GM10266 (cell line): Measurements from ENCODE around the gene JADE2.
"Not testable (repeated sequence)": the region's sequence is repeated elsewhere in the genome, so short reads cannot be mapped to it uniquely, and the experiment has no call there.

Experiments
- DNase-seq: peaks from one replicate; pipeline ENCODE4 v3.0.0; 2012; ENCODE audit errors: extremely low spot score
- CTCF ChIP-seq: IDR thresholded peaks from 2 replicates; pipeline ENCODE4 v1.5.1; 2012; ENCODE audit warnings: mild to moderate bottlenecking, low read depth; ENCODE audit not compliant: control insufficient read depth, insufficient read depth; ENCODE audit errors: missing control alignments

Gene JADE2

GRCh38 chr5:134595458-134595838 is 70.0 kb downstream of the JADE2 start:
- no peak for TF ChIP-seq CTCF
- no peak for DNase-seq

DNA sequence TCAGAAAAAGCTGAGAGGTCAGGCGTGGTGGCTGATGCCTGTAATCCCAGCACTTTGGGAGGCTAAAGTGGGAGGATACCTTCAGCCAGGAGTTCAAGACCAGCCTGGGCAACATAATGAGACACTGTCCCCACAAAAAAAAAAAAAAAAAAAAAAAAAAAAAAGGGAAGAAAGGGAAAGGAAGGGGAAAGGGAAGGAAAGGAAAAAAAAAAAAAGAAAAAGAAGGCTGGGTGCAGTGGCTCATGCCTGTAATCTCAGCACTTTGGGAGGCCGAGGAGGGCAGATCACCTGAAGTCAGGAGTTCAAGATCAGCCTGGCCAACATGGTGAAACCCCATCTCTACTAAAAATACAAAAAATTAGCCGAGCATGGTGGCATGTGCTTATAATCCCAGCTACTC is 74.3 kb downstream of the JADE2 start:
- not testable (repeated sequence) for DNase-seq

- DNase-seq, result no peak
- TF ChIP-seq CTCF, result no peak
Observed at GRCh38 chr5:134600600-134600999, 75.1 kb downstream of the JADE2 start.

- no peak for TF ChIP-seq CTCF
- peak; percentile 46 for DNase-seq
Observed at GRCh38 chr5:134603059-134603458, 77.6 kb downstream of the JADE2 start.

GRCh38 chr5:134604908-134605307 is 79.4 kb downstream of the JADE2 start:
- no peak for TF ChIP-seq CTCF
- no peak for DNase-seq

GRCh38 chr5:134606726-134607125 is 81.3 kb downstream of the JADE2 start:
- no peak for TF ChIP-seq CTCF
- DNase-seq, result no peak

DNA sequence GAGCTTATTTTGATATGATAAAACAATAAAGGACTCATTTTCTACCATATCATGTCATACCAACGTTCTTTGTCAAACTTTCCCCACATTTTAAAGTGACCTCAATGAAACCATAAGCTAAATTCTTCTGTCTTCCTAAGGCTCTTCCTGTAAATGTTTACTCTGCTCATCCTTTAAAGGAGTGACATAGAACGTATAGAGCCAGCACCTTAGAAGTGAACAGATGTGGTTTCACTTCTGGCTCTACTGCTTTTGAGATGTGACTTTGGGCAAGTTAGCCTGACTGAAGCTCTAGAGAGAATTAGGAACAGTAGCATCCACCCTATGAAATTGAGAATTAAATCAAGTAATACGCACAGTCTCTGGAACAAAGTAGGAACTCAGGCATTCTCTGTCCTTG is 83.1 kb downstream of the JADE2 start:
- no peak for DNase-seq
- TF ChIP-seq CTCF, result no peak

GRCh38 chr5:134609232-134609851 is 83.9 kb downstream of the JADE2 start:
- DNase-seq, result peak; percentile 36
- TF ChIP-seq CTCF, result no peak
